Peyer's patch (tissue), 4 donors: ENCODE results near the gene SYK.

Experiments used
- CTCF ChIP-seq, 6 experiments: fragments of 450-650 bp in 4 of 6; fragments of 200-600 bp in 2 of 6; sonication (generic) in 1 of 6; IDR thresholded peaks; one replicate each; pipeline ENCODE4 v1.5.1; 2017 to 2019; ENCODE audit warnings: antibody characterized with exemption in 6 of 6, mild to moderate bottlenecking in 3 of 6, moderate library complexity in 1 of 6
- POLR2A ChIP-seq, 2 donors: fragments of 450-650 bp; IDR thresholded peaks; one replicate each; pipeline ENCODE4 v1.5.1; 2017; ENCODE audit warnings: antibody characterized with exemption in 2 of 2, mild to moderate bottlenecking in 2 of 2, moderate library complexity in 2 of 2

DNA sequence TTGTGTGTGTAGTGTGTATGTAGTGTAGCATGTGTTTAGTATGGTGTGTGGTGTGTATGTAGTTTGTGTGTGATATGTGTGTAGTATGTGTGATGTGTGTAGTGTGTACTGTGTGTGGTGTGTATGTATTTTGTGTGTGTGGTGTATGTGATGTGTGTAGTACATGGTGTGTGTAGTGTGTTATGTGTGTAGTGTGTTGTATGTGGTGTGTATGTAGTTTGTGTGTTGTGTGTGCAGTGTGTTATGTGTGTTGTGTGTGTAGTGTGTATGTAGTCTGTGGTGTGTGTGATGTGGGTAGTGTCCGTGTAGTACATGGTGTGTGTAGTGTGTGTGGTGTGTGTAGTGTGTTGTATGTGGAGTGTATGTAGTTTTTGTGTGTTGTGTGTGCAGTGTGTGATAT is 40.0 kb downstream of the SYK start:
- TF ChIP-seq POLR2A (IDR thresholded peaks at IDR 0.05), result no peak
- no peak for TF ChIP-seq CTCF (IDR thresholded peaks at IDR 0.05)
